GM21367 (cell line): ENCODE data around the gene CDK14.

Experiments
- ATAC-seq: cut with Tn5 transposase; IDR thresholded peaks from one replicate; pipeline ENCODE4 v1.9.1; 2021; ENCODE audit not compliant: unreplicated experiment

CDK14 gene

GRCh38 chr7:90595801-90596670, at the start of gene CDK14:
TSS of gene CDK14 (plus strand) at chr7:90596321. CDS start at chr7:90596628, 307 bp downstream.
- ATAC-seq: peak; percentile 36

GRCh38 chr7:90551036-90551435, 45.1 kb upstream of the CDK14 start:
- no peak for ATAC-seq

- no peak for ATAC-seq
These were observed 43.6 kb upstream of the CDK14 start for GRCh38 chr7:90552521-90552920.

- ATAC-seq: no peak
These were observed 35.4 kb upstream of the CDK14 start for GRCh38 chr7:90560730-90561129.

DNA sequence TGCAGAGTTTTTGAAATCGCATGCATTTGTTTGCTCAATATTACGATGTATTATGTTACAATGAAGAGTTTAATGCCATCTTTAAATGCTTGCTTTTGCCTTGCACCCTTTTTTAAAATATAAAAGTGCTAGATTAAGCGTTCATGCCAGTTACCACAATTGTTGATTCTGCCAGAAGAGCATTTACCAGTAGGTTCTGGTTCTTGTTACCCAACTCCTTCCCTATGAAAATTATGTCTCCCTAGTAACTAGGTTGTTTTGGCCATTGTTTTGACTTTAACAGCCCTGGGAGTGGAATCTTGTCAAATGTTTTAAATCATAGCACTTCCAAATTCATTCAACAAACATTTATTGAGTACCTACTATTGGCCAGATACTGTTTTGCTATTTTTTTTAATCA, 32.8 kb upstream of the CDK14 start:
- ATAC-seq: no peak

DNA sequence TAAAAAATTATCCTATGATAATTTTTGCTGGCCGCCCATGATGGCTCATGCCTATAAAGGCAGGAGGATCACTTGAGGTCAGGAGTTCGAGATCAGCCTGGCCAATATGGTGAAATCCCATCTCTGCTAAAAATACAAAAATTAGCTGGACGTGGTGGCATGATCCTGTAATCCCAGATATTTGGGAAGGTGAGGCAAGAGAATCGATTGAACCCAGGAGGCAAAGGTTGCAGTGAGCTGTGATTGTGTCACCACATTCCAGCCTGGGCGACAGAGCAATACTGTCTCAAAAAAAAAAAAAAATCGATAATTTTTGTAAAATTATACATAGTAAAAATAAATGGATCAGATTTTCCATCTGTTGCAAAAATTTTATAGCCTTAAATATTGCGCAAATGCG, 31.7 kb upstream of the CDK14 start:
- no peak for ATAC-seq

DNA sequence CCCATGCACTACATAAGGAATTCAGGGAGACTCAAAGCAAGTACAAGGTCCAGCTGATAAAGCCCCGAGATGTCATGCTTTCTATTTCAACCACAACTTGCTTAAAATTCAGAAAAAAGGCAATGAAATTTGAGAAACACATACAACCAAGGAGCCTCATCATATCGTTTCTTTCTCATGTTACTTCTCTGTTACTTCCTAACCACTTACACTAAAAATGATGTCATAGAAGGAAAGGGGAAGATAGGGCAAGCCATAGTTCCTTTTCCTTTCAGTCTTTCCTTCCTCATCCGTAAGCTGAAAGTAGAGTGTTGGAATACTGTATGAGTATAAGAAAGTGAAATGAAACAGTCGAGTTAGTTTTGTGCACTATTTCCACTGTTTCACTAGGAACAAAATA, 27.9 kb upstream of the CDK14 start:
- ATAC-seq: no peak

DNA sequence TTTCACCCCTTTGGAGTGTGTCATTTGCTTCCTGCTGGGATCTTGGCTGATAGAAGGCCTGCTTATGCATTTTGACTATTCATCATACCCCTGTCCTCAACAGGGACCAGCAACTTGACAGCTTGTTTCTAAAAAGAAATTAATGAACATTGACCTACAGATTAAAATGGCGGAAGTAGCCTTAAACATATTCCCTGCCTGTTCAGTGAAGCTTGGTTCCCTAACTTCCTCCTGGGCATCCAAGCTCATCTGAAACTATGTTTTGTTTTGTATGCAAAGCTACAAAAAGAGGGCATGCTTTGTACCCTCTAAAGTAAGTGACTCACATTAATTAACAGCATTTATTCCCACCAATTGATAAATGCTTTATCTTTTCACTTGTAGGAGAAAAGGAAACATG, 26.8 kb upstream of the CDK14 start:
- ATAC-seq: no peak

DNA sequence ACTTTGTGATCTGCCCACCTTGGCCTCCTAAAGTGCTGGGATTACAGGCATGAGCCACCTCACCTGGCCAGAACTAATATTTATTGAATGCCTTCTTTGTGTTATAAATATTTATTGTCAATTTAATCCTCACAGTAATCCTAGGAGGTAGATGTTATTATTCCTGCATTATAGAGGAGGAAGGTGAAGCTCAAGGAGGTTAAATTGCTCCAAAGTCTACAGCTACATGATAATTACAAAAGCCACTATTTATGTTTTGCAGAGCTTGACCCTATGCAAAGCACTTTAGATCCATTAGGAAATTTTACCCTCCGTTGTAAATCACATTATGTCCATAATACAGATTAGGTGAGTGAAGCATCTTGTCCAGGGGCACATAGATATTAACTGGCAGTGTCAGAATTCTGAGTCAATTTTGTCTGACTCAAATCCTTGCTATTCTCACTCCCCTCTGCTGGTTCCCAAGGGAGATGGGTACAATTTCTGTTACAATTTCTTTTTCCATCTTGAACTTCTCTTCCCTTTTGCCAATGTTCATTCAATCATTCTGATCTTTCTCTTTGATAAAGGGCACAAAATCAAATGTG, 25.7 kb upstream of the CDK14 start:
- no peak for ATAC-seq

DNA sequence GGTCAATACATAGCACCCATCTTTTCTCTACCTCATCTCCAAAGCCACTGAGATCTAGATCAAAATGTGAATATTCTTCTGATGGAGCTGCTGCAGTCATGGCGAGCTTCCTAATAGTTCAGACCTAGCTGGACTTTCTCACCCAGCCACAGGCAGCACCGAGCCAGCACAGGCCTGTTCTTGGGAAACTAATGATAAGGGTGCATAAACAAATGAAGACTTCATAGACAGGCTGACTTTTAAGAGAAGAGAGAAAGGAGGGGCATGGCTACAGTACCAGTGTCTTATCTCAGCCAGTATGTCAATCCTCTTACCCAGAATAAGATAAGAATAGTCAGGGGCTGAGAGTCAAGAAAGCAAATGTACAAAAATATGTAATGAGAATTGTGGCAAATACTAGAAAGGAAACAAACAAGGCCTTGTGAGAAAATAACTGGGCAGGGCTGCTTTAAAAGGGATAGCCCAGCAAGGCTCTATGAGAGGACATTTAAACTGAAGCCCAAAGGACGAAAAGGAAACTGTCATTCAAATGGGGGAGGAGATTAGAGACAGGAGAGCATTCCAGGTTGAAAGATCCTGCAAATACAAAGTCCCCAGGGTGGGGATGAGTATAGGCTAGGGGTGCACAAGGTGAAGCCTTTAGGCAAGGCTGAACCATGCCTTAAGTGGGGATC, 21.8 kb upstream of the CDK14 start:
- ATAC-seq: no peak

- ATAC-seq: no peak
These were observed 21.3 kb upstream of the CDK14 start for GRCh38 chr7:90574820-90575187.

DNA sequence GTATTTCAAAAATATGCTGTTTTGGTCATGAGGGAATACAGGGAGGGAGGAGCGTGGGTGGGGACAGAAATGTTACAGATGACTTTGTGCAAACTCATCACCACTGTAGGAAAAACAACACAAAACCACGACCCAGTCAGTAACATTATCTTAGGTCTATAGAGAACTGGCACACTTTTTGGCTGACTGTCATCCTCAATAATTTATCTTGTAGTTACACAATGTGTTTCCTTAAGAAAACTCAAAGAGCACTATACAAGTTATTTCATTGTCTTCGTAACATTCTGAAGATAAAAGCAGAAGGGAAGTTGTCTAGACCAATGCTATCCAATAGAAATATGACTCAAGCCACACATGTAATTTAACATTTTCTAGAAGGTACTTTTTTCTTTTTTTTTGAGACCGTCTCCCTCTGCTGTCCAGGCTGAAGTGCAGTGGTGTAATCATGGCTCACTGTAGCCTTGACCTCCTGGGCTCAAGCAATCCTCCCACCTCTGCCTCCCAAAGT, 16.9 kb upstream of the CDK14 start:
- no peak for ATAC-seq

- ATAC-seq: no peak
These were observed 16.1 kb upstream of the CDK14 start for GRCh38 chr7:90580051-90580450.

GRCh38 chr7:90582164-90582563, 14.0 kb upstream of the CDK14 start:
- ATAC-seq: no peak

GRCh38 chr7:90584378-90584777, 11.7 kb upstream of the CDK14 start:
- no peak for ATAC-seq

DNA sequence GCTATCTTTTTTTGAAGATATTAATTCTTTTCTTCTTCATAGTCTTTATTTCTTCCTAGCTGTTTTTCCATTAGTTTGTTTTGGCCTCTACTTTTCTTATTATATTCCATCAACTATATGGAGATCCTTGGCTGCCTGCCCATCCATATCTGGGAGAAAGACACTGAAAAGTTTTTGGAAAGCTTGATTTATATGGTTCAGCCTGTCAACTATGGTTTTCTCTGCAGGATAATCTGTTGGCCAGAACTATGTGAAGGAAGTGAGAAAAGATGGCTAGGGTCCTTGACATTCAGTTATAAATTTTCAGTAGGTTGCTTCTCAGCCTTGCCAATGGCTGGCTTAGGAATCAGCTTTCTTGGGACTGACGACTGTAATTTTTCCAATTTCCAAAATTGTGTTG, 10.0 kb upstream of the CDK14 start:
- no peak for ATAC-seq

DNA sequence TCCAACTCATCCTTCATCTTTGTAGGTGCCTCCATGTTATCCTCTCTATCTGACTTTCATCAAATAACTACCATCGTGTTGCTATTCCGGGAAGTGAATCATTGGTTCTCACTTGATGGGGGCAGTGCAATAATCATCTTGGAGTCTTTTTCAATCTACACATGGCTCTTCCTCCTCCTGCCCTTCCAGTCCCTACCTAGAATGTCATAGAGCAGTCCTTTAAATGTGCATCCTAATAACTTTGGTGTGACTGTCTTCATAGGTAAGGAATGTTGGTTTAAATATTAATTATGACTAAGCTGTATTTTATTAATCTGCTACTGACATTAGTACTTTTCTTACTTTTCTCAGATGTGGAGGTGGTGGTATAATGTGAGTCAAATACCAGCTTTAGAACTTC, 8.4 kb upstream of the CDK14 start:
- no peak for ATAC-seq

DNA sequence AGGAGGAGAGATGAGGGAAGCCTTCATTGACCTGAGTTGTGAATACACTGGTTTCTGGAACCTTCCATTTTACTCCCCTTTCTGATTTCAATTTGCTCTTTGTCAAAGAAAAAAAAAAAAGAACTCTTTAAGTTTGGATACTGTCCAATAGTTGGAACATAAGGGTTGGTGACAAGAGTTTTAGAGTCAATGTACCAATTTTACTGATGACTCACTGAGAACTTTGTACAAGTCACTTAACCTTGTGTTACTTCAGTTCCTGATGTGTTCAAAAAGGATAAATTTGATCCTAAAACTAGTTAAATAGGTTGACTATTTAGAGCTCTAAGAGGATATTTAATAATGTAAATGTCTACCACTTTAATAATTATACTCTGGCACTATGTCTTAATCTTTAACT, 4.1 kb upstream of the CDK14 start:
- no peak for ATAC-seq

DNA sequence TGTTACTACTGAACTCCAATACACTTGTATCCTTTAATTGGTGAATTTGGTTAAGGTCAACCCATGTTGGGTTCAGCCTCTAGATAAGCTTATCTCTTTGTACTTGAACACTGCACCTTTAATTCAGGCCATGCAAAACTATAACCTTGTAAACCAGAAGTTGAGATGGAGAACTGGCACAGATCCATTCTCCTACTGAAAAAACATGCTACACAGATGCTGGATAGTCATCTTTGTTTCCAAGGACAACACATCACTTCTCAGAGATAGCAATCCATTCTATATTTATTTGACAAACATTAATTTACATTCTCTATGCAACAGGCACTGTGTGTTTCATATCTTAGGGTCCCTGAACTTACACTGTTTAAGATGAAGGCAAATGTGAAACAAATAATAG, 2.9 kb upstream of the CDK14 start:
- ATAC-seq: no peak

DNA sequence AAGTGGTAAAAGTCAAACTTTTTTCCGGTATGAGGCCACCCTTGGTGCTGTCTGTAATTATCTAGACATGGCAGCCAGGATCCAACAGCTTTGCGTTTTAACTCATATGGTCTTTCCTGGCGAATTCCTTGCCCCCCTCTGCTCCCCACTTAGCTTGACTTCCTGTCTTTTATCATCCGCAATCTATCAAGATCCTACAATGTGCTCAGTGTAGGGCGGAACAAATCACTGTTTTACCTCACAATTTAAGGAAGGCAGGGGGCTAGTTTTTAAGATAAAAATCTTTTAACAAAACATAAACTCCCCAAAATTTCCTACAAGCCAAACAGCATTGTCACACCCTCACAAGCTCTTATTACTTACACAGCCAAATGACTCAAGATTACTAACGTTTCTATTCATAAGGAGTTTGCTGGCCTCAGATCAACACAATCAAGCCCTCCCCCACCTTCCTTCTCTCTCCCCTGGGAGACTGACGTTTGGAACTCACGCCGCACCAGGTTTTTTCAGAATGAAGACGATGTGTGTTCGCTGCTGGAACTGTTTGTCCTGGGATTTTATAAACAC, 1.3 kb upstream of the CDK14 start:
- ATAC-seq: no peak

- peak; percentile 6 for ATAC-seq
These were observed 750 bp upstream of the CDK14 start for GRCh38 chr7:90595342-90595800.
